ENCODE data around the gene POLE. TPM values are rescaled to one million over a fixed set of nuclear protein-coding genes. Genes with fewer than 3 reads are reported as not detected.

Gene POLE
- total RNA-seq, 1 donor from 2014 or later: 56.7 TPM

- TF ChIP-seq POLR2A (IDR thresholded peaks at IDR 0.05): no peak
- no peak for TF ChIP-seq POLR2AphosphoS5 (IDR thresholded peaks at IDR 0.05; ENCODE audit: insufficient read depth in 1 of 2, low read depth in 1 of 2)
- TF ChIP-seq CTCF (IDR thresholded peaks at IDR 0.05): no peak
- Histone ChIP-seq H3K4me1 (no peaks in the 10 kb centered on the region), H3K4me3 (no peak overlapping the region), H3K9me3 (no peaks in the 10 kb centered on the region), H3K27ac (no peak overlapping the region), H3K27me3 (no peaks in the 10 kb centered on the region), H3K36me3 (peaks cover 4 to 61% of the 10 kb centered on the region in 2 donors)
- DNase-seq (ENCODE audit: extremely low spot score in 2 of 2): no peak
- intact Hi-C loops (cut with DNase I): no loop called here
These were observed 33.6 kb upstream of the POLE start for GRCh38 chr12:132720606-132721345.

- Histone ChIP-seq H3K27me3 (no peaks in the 10 kb centered on the region), H3K4me3 (no peak overlapping the region), H3K4me1 (no peaks in the 10 kb centered on the region), H3K27ac (no peak overlapping the region), H3K9me3 (no peaks in the 10 kb centered on the region), H3K36me3 (peaks cover 4 to 56% of the 10 kb centered on the region in 2 donors)
- intact Hi-C loops (cut with DNase I): no loop called here
- DNase-seq (ENCODE audit: extremely low spot score in 2 of 2): no peak
- TF ChIP-seq POLR2A (IDR thresholded peaks at IDR 0.05) (no peak), CTCF (IDR thresholded peaks at IDR 0.05) (no peak), POLR2AphosphoS5 (IDR thresholded peaks at IDR 0.05; ENCODE audit: insufficient read depth in 1 of 2, low read depth in 1 of 2) (no peak)
These were observed 32.8 kb upstream of the POLE start for GRCh38 chr12:132719954-132720324.

- Histone ChIP-seq H3K27ac (no peak overlapping the region), H3K4me1 (no peaks in the 10 kb centered on the region), H3K36me3 (peaks cover 4 to 56% of the 10 kb centered on the region in 2 donors), H3K9me3 (no peaks in the 10 kb centered on the region), H3K4me3 (no peak overlapping the region), H3K27me3 (no peaks in the 10 kb centered on the region)
- intact Hi-C loops (cut with DNase I): no loop called here
- TF ChIP-seq CTCF (IDR thresholded peaks at IDR 0.05): no peak
- no peak for TF ChIP-seq POLR2A (IDR thresholded peaks at IDR 0.05)
- no peak for TF ChIP-seq POLR2AphosphoS5 (IDR thresholded peaks at IDR 0.05; ENCODE audit: insufficient read depth in 1 of 2, low read depth in 1 of 2)
- DNase-seq (ENCODE audit: extremely low spot score in 2 of 2): no peak
These were observed 32.2 kb upstream of the POLE start for GRCh38 chr12:132719141-132719953.

- H3K4me1 ChIP-seq: no peaks in the 10 kb centered on the region
- no peak for DNase-seq (ENCODE audit: extremely low spot score in 2 of 2)
- no peak overlapping the region for H3K4me3 ChIP-seq
- no peaks in the 10 kb centered on the region for H3K27me3 ChIP-seq
- no peak for TF ChIP-seq POLR2AphosphoS5 (IDR thresholded peaks at IDR 0.05; ENCODE audit: insufficient read depth in 1 of 2, low read depth in 1 of 2)
- no peak for TF ChIP-seq POLR2A (IDR thresholded peaks at IDR 0.05)
- TF ChIP-seq CTCF (IDR thresholded peaks at IDR 0.05): no peak
- H3K27ac ChIP-seq: no peak overlapping the region
- H3K36me3 ChIP-seq: peaks cover 4 to 49% of the 10 kb centered on the region in 2 donors
- H3K9me3 ChIP-seq: no peaks in the 10 kb centered on the region
- intact Hi-C loops (cut with DNase I): no loop called here
These were observed 31.5 kb upstream of the POLE start for GRCh38 chr12:132718644-132719043.

All from vagina (tissue), 2 donors.